Measurements from ENCODE around the gene CEBPZOS.
"Not testable (repeated sequence)": the region's sequence is repeated elsewhere in the genome, so short reads cannot be mapped to it uniquely, and the experiment has no call there.

The CEBPZOS gene

DNA sequence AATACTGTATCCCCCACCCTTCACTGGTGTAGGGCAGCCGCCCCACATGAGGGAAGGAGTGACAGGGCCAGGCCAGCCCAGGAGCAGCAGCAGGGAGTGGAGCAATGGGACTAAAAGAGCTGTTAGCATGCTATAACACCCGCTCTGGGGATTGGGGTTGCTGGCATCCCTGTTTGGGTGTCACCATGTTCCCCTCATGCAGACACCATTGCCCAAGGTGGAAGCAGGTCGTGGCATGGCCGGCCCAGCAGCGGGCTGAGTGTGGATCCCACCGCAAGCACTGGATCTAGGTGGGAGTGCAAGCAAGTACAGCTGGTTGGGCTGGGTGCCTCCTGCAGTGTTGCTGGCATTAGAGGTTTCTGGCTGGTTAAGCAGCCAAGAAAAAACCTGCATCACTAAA lies 4.5 kb upstream of the CEBPZOS start:
- DNase-seq: no peak

DNA sequence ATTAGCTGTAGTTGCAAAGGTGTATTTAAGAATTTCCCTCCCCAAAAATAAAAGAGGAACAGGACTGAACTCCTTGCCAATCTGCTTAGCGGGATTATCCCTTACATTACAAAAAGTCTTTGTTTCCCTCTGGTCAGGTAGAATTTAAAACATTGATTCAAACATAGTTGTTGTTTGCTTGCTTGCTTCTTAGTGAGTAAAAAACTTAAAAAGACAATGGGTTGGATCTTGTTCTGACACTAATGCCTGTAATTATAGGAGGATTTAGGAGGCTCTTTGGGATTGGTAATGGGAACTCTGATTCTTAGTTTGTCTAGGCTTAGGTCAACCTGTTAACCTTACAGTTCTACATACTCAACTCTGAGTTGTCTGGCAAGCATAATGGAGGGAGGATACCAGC lies 3.7 kb upstream of the CEBPZOS start:
- DNase-seq: no peak

DNA sequence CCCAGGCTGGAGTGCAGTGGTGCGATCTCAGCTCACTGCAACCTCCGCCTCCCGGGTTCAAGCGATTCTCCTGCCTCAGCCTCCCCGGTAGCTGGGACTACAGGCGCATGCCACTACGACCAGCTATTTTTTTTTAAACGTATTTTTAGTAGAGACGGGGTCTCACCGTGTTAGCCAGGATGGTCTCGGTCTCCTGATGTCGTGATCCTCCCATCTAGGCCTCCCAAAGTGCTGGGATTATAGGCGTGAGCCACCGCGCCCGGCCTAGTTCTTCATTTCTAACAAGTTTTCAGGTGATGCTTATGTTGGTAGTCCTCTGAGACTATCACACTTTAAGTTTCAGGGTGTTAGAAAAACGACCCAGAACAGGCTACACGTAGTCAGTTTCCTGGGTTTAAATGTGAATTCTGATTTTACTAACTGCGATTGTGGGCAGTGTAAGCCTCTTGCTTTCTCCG lies 405 bp upstream of the CEBPZOS start:
- DNase-seq: not testable (repeated sequence)

DNA sequence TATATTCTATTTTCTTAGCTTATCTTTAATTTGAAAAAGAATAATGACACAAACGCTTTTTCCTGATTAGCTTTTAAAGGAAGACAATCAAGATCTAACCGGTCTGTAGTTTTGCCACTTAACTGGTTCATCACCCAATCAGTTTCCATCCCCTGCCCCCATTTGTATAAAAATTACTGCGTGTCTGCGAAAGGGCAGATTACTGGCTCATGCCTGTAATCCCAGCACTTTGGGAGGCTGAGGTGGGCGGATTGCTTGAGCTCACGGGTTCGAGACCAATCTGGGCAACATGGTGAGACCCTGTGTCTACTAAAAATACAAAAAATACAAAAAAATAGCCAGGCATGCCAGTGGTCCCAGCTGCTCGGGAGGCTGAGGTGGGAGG lies 2.4 kb downstream of the CEBPZOS start:
- DNase-seq: no peak

DNA sequence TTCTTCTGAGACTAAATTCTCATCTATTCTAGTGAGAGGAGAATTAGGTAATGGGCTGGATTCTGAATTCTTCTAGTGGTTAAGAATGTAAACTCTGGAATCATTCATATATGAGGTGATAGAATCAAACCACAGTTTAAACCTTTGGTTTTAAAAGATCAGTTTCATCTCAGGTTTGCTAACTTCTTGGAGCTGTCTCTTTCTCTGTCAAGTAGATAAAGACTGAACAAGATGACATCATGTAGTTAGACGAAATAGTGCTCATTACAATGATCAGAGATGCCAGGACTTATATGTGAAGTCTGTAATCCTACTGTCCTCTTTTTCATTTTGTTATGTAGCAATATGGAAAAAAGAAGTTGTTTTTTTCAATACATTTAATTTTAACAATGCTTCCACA lies 4.9 kb downstream of the CEBPZOS start:
- no peak for DNase-seq

DNA sequence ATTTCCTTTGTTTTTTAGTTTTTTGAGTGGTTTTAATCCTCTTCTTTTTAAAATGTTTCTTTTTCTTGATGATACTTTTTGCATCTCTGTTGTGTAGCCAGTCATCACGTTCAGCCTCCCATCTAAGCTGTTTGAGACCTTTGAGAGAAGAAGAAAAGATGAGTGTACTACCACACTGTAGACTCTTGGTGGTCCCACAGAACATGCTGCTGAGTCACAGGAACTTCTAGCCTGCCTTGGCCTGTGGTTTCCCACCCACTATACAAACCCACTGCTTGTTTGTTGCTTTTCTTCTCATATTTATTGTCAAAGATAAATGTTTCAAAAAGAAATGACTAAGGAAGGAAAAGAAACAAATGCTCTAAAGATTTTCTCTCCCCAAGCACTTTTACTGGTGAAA lies 5.5 kb downstream of the CEBPZOS start:
- DNase-seq: peak; percentile 65

DNA sequence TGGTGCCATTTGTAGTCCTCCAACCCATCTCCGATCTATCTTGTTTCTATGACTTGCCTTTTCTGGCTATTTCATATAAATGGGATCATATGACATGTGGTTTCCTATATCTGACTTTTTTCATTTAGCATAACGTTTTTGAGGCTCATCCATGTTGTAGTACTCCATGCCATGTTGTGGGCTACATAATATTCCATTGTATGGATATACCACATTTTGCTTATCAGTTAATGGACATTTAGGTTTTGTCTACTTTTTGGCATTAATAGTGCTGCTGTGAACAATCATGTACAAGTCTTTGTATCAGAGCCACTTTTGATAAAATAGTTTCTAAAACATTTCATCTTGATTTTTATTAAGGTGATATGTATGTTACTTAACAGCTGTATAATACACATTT lies 7.4 kb downstream of the CEBPZOS start:
- no peak for DNase-seq

DNA sequence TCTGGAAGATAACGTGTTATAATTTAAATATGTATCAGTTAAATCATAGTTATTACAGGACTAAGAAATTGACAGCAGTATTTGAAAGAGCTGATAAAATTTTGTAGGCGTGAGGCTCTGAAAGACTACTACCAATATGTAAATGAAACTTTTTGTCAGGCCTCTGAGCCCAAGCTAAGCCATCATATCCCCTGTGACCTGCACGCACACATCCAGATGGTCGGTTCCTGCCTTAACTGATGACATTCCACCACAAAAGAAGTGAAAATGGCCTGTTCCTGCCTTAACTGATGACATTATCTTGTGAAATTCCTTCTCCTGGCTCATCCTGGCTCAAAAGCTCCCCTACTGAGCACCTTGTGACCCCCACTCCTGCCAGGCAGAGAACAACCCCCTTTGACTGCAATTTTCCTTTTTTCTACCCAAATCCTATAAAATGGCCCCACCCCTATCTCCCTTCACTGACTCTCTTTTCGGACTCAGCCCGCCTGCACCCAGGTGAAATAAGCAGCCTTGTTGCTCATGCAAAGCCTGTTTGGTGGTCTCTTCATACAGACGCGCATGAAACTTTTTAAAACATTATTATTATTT lies 8.9 kb downstream of the CEBPZOS start:
- not testable (repeated sequence) for DNase-seq

DNA sequence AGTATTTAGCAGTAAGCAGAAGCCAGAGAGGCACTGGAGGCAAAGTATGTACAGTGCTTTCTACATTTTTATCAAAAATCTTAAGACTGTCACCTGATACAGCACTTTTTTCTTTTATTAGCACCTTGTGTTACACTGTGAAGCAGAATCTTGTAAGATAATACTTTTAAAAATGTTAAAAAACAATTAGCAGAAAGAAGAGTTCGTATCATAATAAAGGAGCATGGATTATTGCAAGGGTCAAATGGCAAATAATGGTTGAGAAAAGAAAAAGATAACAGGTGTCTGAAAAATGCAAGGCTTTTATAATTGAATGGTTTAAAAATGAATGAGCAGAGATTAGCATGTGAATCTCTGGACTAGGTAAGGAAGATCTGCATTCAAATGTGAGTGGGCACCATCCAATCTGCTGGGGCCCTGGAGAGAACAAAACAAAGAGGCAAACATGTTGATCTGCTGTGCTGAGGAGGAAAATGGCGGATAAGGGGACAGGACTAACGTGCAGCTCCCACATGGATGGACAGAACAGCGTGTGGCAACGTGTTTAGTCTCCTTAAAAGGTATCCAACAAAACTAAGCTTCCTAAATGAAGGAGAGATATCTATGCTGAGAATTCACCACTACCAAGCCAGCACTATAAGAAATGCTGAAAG lies 9.5 kb downstream of the CEBPZOS start:
- no peak for DNase-seq

DNA sequence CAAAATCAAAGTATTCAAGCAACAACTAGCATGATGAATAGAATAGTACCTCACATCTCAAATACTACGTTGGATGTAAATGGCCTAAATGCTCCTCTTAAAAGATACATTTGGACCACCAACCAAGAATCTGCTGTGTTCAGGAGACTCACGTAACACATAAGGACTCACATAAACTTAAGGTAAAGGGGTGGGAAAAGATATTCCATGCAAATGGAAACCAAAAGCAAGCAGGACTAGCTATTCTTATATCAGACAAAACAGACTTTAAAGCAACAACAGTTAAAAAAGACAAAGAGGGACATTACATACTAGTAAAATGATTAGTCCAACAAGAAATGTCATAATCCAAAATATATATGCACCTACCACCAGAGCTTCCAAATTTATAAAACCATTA lies 10.5 kb downstream of the CEBPZOS start:
- DNase-seq: not testable (repeated sequence)

DNA sequence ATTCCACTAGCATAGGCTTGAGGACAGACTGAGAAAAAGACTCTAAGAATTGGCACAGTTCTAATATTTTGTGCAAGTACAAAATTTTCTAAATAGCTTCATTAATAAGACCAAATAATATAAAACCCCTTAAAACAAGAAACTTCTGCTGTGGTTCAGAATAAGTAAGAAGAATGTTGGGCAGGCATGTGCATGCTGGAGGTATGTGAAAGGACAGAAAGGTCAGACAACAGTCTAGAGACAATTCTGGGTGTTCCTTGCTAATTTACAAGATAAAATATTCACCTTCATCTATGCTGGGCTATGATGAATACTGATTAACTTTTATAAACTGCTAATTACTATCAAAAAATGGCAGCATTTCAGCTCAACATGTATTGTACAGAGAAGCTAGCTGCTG lies 14.9 kb downstream of the CEBPZOS start:
- DNase-seq: no peak

DNA sequence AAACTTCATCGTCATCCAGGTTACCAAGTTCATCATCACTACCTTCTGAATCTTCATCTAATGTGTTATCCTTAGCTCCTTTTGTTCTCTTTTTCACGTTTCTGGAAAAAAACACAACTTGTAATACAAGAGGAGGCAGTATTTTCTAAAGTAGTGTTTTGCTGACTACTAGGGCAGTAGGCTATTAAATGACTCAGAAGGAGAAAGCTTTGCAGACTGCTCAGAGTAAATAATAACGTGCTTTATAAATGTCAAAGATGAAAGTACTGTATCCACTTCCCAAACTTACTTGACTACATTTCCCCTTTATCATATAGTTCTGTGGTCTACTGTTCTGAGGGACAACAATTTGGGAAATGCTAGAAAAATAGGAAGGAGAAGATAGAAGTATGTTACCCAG lies 15.6 kb downstream of the CEBPZOS start:
- no peak for DNase-seq

DNA sequence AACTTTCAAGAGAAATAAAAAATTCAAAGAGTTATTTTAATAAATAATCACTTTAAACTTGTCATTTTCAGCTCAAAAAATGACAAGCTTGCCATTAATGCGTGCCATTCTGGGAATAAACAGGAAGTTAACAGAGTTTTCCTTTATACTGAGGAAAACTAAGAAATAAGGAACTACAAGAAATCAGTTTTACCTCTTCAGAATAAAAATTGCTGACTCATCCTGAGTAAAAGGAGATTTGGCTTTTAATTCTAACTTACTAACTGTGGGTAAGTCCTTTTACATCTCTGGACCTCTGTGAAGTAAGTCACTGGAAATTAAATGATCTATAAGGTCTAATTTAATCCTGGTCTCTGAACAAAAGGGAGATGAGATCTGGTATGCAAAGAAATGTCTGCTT lies 19.0 kb downstream of the CEBPZOS start:
- DNase-seq: no peak

DNA sequence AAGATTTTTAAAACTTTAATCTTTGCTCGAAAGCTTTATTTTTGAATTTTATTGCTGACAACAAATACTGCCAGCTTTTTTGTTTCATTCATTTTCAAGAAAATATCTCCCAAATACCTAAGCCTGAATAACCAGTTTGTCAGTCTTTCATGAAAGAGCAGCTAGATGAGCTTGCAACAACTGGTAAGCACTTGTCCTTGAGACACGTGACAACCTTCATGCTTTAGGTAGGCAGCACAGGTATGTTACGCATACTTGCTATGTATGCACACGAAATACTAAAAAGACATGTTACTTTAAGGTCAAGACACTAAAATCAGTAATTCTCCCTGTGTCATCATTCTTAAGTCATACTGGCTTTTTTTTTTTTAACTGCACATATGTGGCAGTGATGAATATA lies 22.8 kb downstream of the CEBPZOS start:
- DNase-seq: no peak

DNA sequence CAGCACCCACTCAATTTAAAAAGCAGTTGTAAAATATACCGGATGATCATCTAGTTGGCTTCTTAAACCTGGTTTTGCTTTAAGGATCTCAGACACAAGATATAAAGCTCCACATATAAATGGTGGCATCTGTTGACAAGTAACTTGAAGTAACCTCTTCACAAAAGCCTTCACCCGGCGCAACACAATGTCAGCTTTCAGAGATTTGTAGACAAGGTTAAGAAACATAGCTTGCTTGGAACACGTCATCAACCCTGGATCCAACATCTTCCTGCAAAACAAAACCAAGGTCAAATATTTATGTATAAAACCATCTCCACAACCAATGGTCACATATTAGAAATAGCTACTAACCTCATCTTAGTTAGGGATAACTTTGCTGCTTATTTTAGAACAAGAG lies 26.8 kb downstream of the CEBPZOS start:
- no peak for DNase-seq

DNA sequence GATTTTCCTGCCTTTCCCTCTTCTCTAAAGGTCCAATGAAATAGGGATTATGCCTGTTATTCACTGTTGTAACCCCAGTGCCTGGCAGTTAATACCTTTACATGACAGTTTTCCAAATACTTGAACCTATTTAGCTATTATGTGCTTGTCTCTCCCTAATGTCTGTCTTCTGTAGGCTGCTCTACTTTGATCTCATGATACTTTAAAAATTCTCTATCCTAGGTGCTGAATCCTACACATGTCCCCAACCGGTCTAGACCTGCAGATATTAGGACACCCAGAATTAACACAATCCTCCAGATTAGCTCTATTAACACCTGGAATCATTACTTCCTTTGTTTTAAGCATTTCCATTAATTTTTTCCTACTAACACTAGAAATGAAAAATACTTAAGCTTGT lies 27.8 kb downstream of the CEBPZOS start:
- DNase-seq: no peak

DNA sequence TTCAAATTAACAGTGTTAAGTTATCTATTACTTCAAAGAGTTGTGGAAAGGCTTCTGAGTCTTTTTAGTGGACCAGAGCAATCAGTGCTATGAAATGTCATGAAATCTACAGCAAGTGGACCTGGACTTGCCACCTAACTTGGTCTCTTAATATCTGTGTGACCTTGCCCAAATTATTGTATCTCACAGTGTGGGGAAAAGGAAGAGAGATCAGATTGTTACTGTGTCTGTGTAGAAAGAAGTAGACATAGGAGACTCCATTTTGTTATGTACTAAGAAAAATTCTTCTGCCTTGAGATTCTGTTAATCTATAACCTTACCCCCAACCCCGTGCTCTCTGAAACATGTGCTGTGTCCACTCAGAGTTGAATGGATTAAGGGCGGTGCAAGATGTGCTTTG lies 28.8 kb downstream of the CEBPZOS start:
- not testable (repeated sequence) for DNase-seq

DNA sequence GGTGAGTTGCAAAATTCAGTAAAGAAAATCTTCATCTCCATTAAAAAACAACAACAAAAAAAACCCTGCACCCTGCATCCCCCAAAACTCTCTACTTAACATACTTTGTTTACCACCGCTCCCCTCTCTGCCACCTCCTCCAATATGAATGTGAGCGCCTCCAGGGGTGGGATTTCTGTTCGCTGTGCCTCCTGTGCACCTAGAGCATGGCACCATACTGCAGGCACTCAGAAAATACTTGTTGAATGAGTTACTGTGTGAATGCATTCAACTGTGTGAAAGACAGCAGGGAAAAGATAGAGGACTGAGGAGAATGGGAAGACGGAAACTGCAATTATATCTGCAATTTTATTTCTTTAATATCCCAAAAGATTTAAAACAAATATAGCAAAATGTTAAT lies 30.6 kb downstream of the CEBPZOS start:
- DNase-seq: no peak

DNA sequence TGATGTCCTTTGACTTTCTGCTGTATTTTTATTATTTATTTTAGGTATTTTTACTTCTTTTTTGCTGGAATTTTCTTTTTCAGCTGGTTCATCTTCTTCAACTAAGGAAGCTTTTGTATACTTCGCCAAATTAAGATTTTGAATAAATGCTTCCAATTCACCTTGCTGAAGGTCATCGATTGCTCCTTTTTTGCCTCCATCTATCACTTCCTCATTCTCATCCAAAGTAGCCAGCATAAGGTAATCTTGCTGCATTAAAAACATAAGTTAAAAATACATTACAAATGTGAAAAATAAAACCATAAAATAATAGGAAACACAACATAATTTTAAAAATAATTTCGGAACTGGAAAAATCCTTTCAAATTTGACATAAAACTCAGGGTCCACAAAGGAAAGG lies 32.5 kb downstream of the CEBPZOS start:
- DNase-seq: no peak

DNA sequence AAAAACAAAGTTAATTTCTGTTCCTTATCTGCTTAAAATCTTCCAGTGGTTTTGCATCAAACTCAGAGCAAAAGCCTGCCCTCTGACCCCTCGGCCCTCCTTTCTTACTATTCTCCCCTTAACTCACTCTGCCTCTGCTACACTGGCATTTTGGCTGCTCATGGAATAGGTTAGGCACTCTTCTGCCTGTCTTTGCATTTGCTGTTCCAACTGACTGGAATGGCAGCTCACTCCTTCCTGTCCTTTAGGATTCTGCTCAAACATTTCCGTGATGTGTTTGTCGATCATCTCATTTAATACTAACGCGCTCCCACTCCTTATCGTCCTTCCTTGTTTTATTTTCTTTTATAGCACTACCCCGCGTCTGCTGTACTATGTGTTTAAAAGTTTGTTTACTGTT lies 34.3 kb downstream of the CEBPZOS start:
- no peak for DNase-seq

DNA sequence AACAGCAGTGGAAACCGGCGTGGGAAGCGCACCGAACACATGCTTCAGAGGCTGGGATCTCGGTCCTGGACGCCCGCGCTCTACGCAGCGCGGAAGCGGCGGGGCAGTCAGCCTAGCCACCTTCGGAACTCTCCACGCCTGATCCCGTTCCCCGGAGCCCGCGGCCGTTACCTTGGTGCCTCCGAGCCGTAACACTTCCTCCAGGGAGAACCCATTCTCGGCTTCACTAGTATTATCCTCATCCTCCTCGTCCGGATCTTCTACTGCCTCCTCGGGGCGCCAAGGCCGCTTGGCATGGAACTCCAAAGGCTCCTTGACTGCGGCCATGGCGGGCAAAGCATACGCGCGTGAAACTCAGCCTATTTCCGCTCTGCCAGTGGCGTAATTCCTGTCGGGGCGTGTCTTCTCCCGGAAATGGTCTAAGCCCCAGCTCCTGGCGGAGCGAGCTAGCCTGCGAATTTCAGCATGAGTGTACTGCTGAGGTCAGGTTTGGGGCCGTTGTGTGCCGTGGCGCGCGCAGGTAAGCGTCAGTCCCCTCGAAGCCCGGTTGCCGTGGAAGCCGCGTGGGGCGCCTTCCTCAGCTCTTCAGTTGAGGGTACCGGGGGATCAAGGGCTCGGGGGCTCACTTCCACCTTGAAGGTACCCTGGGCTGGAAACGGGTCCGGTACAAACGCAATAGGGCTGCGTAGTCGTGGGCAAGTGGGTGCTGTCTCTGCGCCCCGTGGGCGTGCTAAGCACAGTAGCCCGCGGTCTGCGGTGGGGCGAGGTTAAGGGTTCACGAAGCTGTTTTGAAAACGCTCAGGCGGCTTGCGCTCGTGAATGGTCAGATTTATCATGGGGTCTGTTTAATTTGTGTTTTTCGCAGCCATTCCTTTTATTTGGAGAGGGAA lies 35.2 kb downstream of the CEBPZOS start, which contains the start of the genes CEBPZ and NDUFAF7:
Gene CEBPZ, minus strand, starts transcription at position 356 of the 890 bp plus-strand sequence. Its CDS starts 29 bp downstream, at position 327.
Gene NDUFAF7, plus strand, starts transcription at position 418 of the 890 bp plus-strand sequence. Its CDS starts 48 bp downstream, at position 466.
- DNase-seq: peak; percentile 93

DNA sequence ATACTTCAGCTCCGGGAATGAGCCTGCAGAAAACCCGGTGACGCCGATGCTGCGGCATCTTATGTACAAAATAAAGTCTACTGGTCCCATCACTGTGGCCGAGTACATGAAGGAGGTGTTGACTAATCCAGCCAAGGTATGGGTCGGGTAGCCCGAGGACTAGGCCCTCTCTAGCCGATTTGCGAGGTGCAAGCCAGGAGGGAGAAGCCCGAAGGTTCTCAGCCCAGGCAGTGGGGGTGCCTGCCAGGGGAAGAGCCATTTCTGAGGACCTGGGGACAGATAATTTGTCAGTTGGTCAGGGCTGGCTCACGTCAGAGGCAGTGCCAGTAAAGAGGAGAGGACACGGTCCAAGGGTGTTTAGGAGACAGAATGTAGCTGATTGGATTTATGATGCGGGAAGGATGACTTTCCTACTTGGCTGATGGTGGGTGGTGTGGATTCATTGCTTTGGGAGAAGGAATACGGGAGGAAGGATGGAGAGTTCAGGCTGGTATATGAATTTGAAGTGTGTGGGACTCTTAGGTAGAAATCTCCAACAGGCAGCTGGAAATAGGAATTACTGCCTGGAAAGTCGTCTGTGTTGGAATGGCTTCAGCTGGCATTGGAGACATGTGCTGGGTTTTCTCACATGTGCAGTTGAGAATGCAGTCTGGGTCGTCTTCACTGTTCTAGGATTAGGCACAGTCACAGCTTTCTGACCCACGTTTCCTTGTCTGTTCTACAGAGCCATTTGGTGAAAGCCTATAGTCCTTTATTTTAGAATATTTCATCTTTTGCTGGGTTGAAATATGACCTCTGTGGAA lies 36.0 kb downstream of the CEBPZOS start:
- peak; percentile 38 for DNase-seq

DNA sequence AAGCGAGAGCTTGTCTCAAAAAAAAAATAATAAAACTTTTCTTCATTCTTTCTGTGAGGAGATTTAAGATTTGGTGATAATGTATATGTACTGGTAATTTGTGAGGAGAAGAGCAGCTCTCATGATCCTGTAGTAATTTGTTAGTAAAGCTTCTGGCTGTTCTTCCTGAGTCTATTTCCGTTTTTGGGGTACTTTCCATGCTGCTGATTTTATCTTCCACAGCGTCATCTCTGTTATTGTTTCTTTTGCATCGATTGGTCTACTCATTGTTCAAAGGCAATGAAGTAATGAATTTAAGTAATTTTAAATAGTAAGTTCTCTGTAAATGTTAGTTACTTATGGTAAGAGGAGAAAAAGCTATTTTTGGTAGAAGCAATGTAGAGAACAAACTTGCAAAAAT lies 47.1 kb downstream of the CEBPZOS start:
- DNase-seq: no peak

All from stimulated activated CD8-positive, alpha-beta memory T cell treated with anti-CD3 and anti-CD28 coated beads, Interleukin-4, amount 100 ng/mL, for 48 hours (primary cell).